Trophoblast cell (in vitro differentiated cells and primary cell): Measurements from ENCODE around the gene KCND2.

Experiments
- DNase-seq, 2 donors: peaks; one replicate each; pipeline ENCODE4 v3.0.0-alpha.2; 2016
- H2AFZ ChIP-seq: 2 replicates; pipeline ENCODE4 v1.6.1; 2013; ENCODE audit warnings: low read length, moderate library complexity, mild to moderate bottlenecking; ENCODE audit not compliant: insufficient read depth, poor library complexity
- H2AK5ac ChIP-seq: 2 replicates; pipeline ENCODE4 v1.6.1; 2013; ENCODE audit warnings: mild to moderate bottlenecking, low read length
- H2BK120ac ChIP-seq: 2 replicates; pipeline ENCODE4 v1.6.1; 2013; ENCODE audit warnings: low read length, mild to moderate bottlenecking, moderate library complexity; ENCODE audit not compliant: insufficient read depth, poor library complexity
- H2BK12ac ChIP-seq: 2 replicates; pipeline ENCODE4 v1.6.1; 2013; ENCODE audit warnings: mild to moderate bottlenecking, low read length, moderate library complexity
- H2BK5ac ChIP-seq: 2 replicates; pipeline ENCODE4 v1.6.1; 2013; ENCODE audit warnings: low read length, low read depth, moderate library complexity, mild to moderate bottlenecking; ENCODE audit not compliant: poor library complexity
- H3K14ac ChIP-seq: 2 replicates; pipeline ENCODE4 v1.6.1; 2013; ENCODE audit warnings: mild to moderate bottlenecking, low read length
- H3K18ac ChIP-seq: 2 replicates; pipeline ENCODE4 v1.6.1; 2013; ENCODE audit warnings: mild to moderate bottlenecking, low read length
- H3K23ac ChIP-seq: 2 replicates; pipeline ENCODE4 v1.6.1; 2013; ENCODE audit warnings: low read length
- H3K27ac ChIP-seq: 2 replicates; pipeline ENCODE4 v1.5.1; 2013; ENCODE audit warnings: low read depth, mild to moderate bottlenecking, inconsistent platforms, low read length, moderate library complexity
- H3K27me3 ChIP-seq: 2 replicates; pipeline ENCODE4 v1.6.1; 2013; ENCODE audit warnings: inconsistent platforms, mild to moderate bottlenecking, low read length, moderate library complexity; ENCODE audit not compliant: insufficient read depth
- H3K36me3 ChIP-seq, 2 experiments: 1 replicate in 1 of 2; 2 replicates in 1 of 2; pipeline ENCODE4 v1.6.1; 2013; ENCODE audit warnings: low read length in 2 of 2, mild to moderate bottlenecking in 2 of 2, moderate library complexity in 1 of 2; ENCODE audit not compliant: insufficient read depth in 2 of 2, control insufficient read depth in 1 of 2
- H3K4ac ChIP-seq: 2 replicates; pipeline ENCODE4 v1.6.1; 2013; ENCODE audit warnings: low read depth, mild to moderate bottlenecking, low read length, moderate library complexity
- H3K4me1 ChIP-seq, 2 experiments: 1 replicate in 1 of 2; 2 replicates in 1 of 2; pipeline ENCODE4 v1.6.1; 2013; ENCODE audit warnings: low read length in 2 of 2, mild to moderate bottlenecking in 2 of 2, moderate library complexity in 1 of 2; ENCODE audit not compliant: insufficient read depth in 2 of 2, control insufficient read depth in 1 of 2
- H3K4me2 ChIP-seq: 2 replicates; pipeline ENCODE4 v1.6.1; 2013; ENCODE audit warnings: inconsistent platforms, mild to moderate bottlenecking, low read length, moderate library complexity
- H3K4me3 ChIP-seq: 2 replicates; pipeline ENCODE4 v1.5.1; 2013; ENCODE audit warnings: mild to moderate bottlenecking, low read depth, low read length, inconsistent platforms
- H3K79me1 ChIP-seq: one replicate; pipeline ENCODE4 v1.6.1; 2013; ENCODE audit warnings: low read length
- H3K79me2 ChIP-seq: 2 replicates; pipeline ENCODE4 v1.6.1; 2013; ENCODE audit warnings: low read length, mild to moderate bottlenecking; ENCODE audit not compliant: control insufficient read depth, insufficient read depth, poor library complexity
- H3K9ac ChIP-seq: 2 replicates; pipeline ENCODE4 v1.6.1; 2013; ENCODE audit warnings: mild to moderate bottlenecking, low read length
- H3K9me3 ChIP-seq: 2 replicates; pipeline ENCODE4 v1.6.1; 2013; ENCODE audit warnings: low read depth, mild to moderate bottlenecking, control low read depth, inconsistent platforms, low read length; ENCODE audit not compliant: insufficient read depth
- H4K12ac ChIP-seq: 2 replicates; pipeline ENCODE4 v1.6.1; 2013; ENCODE audit warnings: low read depth, mild to moderate bottlenecking, low read length, moderate library complexity
- H4K8ac ChIP-seq: 2 replicates; pipeline ENCODE4 v1.6.1; 2013; ENCODE audit warnings: low read depth, mild to moderate bottlenecking, low read length, moderate library complexity
- H4K91ac ChIP-seq: one replicate; pipeline ENCODE4 v1.6.1; 2013; ENCODE audit warnings: low read depth, mild to moderate bottlenecking, low read length, moderate library complexity
- WGBS: extraction: QIAGEN DNeasy Blood & Tissue Kit; methylation state at CpG from one replicate; pipeline ENCODE4 v1.1.7; 2013; ENCODE audit warnings: missing lambda C conversion rate; ENCODE audit not compliant: insufficient read length, insufficient coverage; ENCODE audit errors: extremely low coverage; 5-methylcytosine and 5-hydroxymethylcytosine counted together

KCND2 gene

DNA sequence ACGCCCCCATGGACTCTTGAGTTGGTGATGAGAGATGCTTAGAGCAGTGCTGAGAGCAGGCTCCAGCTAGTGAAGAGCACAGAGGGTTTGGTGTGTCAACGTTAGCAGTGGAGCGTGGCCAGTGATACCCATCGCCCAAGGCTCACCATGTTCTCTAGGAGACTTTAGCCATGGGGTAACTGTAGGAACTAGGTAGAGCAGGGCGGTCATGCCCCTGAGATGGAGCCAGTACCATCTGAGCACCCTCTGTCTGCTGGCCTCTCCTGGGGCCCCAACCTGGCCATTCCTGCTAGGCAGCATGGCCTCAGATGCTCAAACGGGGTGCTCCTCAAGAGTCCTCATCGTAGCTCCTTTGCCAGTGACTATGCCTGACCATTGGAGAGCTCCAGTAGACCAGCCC lies 179.7 kb downstream of the KCND2 start:
- no peak overlapping the region for H3K4ac ChIP-seq
- H4K91ac ChIP-seq = no peak overlapping the region
- no CpG with 5 or more reads among the region's 7 CpGs for WGBS
- H4K12ac ChIP-seq = no peak overlapping the region
- no peaks in the 10 kb centered on the region for H3K79me2 ChIP-seq
- no peaks in the 10 kb centered on the region for H3K27me3 ChIP-seq
- no peak for DNase-seq
- no peak overlapping the region for H2AFZ ChIP-seq
- H3K4me2 ChIP-seq = no peak overlapping the region
- H2BK12ac ChIP-seq = no peak overlapping the region
- no peak overlapping the region for H2BK120ac ChIP-seq
- H3K9me3 ChIP-seq = peaks cover 14% of the 10 kb centered on the region
- no peak overlapping the region for H3K18ac ChIP-seq
- no peak overlapping the region for H3K4me3 ChIP-seq
- no peaks in the 10 kb centered on the region for H3K36me3 ChIP-seq
- H2BK5ac ChIP-seq = no peak overlapping the region
- no peak overlapping the region for H2AK5ac ChIP-seq
- H3K9ac ChIP-seq = no peak overlapping the region
- H3K23ac ChIP-seq = no peak overlapping the region
- H3K27ac ChIP-seq = no peak overlapping the region
- H3K14ac ChIP-seq = no peak overlapping the region
- no peaks in the 10 kb centered on the region for H3K79me1 ChIP-seq
- no peak overlapping the region for H4K8ac ChIP-seq
- H3K4me1 ChIP-seq = no peaks in the 10 kb centered on the region

DNA sequence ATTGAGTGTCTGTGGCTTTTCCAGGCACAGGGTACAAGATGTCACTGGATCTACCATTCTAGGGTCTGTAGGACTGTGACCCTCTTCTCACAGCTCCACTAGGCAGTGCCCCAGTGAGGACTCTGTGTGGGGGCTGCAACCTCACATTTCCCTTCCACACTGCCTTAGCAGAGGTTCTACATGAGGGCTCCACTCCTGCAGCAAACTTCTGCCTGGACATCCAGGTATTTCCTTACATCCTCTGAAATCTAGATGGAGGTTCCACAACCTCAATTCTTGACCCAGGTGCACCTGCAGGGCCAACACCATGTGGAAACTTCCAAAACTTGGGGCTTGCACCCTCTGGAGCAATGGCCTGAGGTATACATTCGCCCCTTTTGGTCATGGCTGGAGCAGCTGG lies 183.7 kb downstream of the KCND2 start:
- H3K18ac ChIP-seq = no peak overlapping the region
- H2AK5ac ChIP-seq = no peak overlapping the region
- peaks cover 14% of the 10 kb centered on the region for H3K9me3 ChIP-seq
- H3K79me2 ChIP-seq = no peaks in the 10 kb centered on the region
- H3K4me1 ChIP-seq = no peaks in the 10 kb centered on the region
- H2BK12ac ChIP-seq = no peak overlapping the region
- DNase-seq = no peak
- H2BK120ac ChIP-seq = no peak overlapping the region
- no peak overlapping the region for H3K4ac ChIP-seq
- H3K4me3 ChIP-seq = no peak overlapping the region
- H3K23ac ChIP-seq = no peak overlapping the region
- H3K9ac ChIP-seq = no peak overlapping the region
- H3K36me3 ChIP-seq = no peaks in the 10 kb centered on the region
- no peak overlapping the region for H2AFZ ChIP-seq
- no peaks in the 10 kb centered on the region for H3K27me3 ChIP-seq
- no peak overlapping the region for H4K8ac ChIP-seq
- H4K12ac ChIP-seq = no peak overlapping the region
- no peak overlapping the region for H4K91ac ChIP-seq
- no peak overlapping the region for H3K27ac ChIP-seq
- no peak overlapping the region for H3K4me2 ChIP-seq
- no CpG with 5 or more reads among the region's 1 CpG for WGBS
- no peaks in the 10 kb centered on the region for H3K79me1 ChIP-seq
- H2BK5ac ChIP-seq = no peak overlapping the region
- H3K14ac ChIP-seq = no peak overlapping the region

DNA sequence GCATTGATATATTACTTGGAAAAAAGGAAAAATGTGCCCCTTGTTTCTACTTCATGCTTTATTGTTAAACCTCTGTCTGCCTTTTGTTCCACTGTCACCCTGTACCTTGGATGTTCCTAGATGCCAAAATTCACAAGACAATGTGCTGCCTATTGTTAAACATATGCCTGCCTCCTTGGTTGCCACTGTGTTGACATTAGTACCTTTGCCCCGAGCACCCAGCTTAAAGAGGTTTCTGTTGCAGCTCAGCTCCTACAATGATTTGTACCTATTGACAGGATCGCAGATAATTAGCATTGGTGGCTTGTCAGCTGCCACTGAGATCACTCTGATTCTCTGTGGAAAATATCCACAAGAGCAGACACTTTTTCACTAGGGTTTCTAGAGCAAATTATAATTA lies 188.0 kb downstream of the KCND2 start:
- no CpG with 5 or more reads among the region's 2 CpGs for WGBS
- H2AK5ac ChIP-seq = no peak overlapping the region
- no peak overlapping the region for H4K12ac ChIP-seq

DNA sequence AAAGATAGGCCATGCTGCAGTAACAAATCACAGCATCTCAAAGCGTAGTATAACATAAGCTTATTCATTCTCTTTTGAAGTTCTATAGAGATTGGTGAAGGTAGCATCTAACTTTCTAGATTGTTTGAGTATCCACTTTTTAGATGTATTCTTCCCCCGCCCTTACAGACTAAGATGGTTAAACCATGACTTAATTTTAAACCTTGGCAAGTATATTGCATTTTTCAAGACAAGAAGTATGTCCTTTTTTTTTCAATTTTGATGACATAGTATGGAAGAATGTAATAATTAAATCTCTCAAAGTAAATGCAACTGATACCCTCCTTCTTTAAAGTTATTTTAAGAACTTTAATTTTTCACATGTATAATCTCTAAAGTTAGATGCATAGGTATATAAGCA lies 190.0 kb downstream of the KCND2 start:
- no peak overlapping the region for H2BK5ac ChIP-seq
- H4K91ac ChIP-seq = no peak overlapping the region
- H3K18ac ChIP-seq = no peak overlapping the region
- H4K12ac ChIP-seq = no peak overlapping the region
- H3K4ac ChIP-seq = no peak overlapping the region
- H3K9me3 ChIP-seq = no peaks in the 10 kb centered on the region
- H3K27me3 ChIP-seq = no peaks in the 10 kb centered on the region
- no peak for DNase-seq
- H2AFZ ChIP-seq = no peak overlapping the region
- H3K4me1 ChIP-seq = no peaks in the 10 kb centered on the region
- H3K14ac ChIP-seq = no peak overlapping the region
- no peaks in the 10 kb centered on the region for H3K79me1 ChIP-seq
- H3K79me2 ChIP-seq = no peaks in the 10 kb centered on the region
- no peak overlapping the region for H2BK120ac ChIP-seq
- no peak overlapping the region for H3K4me3 ChIP-seq
- no peak overlapping the region for H3K9ac ChIP-seq
- no peak overlapping the region for H3K27ac ChIP-seq
- no peak overlapping the region for H2AK5ac ChIP-seq
- H4K8ac ChIP-seq = no peak overlapping the region
- H2BK12ac ChIP-seq = no peak overlapping the region
- H3K23ac ChIP-seq = no peak overlapping the region
- H3K4me2 ChIP-seq = no peak overlapping the region
- WGBS = no CpG with 5 or more reads among the region's 2 CpGs
- H3K36me3 ChIP-seq = no peaks in the 10 kb centered on the region

More for the DNA sequence above, 188.0 kb downstream of the KCND2 start:
- H3K23ac ChIP-seq = no peak overlapping the region
- no peak overlapping the region for H4K8ac ChIP-seq
- no peak overlapping the region for H3K14ac ChIP-seq
- no peaks in the 10 kb centered on the region for H3K79me1 ChIP-seq
- no peaks in the 10 kb centered on the region for H3K27me3 ChIP-seq
- H2BK5ac ChIP-seq = no peak overlapping the region
- H3K79me2 ChIP-seq = no peaks in the 10 kb centered on the region
- H3K4me3 ChIP-seq = no peak overlapping the region
- peaks cover 5% of the 10 kb centered on the region for H3K9me3 ChIP-seq
- H2BK120ac ChIP-seq = no peak overlapping the region
- no peak overlapping the region for H3K9ac ChIP-seq
- no peak overlapping the region for H4K91ac ChIP-seq
- H3K4me1 ChIP-seq = no peaks in the 10 kb centered on the region
- H3K18ac ChIP-seq = no peak overlapping the region
- no peak for DNase-seq
- no peak overlapping the region for H2AFZ ChIP-seq
- no peak overlapping the region for H3K4me2 ChIP-seq
- H3K27ac ChIP-seq = no peak overlapping the region
- H3K4ac ChIP-seq = no peak overlapping the region
- H2BK12ac ChIP-seq = no peak overlapping the region
- no peaks in the 10 kb centered on the region for H3K36me3 ChIP-seq
